ENCODE measurements around the gene GLCCI1.
"Not testable (repeated sequence)": the region's sequence is repeated elsewhere in the genome, so short reads cannot be mapped to it uniquely, and the experiment has no call there.

The GLCCI1 gene

DNA sequence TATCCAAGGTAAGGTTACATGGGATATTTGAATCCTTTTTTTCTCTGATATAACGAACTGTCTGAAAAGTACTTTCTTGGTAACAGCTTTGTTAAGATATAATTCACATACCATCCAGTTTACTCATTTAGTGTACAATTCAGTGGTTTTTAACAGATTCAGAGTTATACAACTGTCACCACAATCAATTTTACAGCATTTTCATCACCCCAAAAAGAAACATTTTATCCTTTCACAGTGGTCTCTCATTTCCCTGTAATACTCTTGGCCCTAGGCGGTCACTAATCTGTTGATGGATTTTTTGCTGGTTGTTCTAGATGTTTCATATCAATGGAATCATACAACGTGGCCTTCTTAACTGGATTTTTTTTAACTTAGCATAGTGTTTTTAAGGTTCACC lies 91.6 kb downstream of the GLCCI1 start:
- CTCF ChIA-PET = no interaction called here
- no peak for DNase-seq (ENCODE audit: extremely low spot score)
- POLR2A ChIA-PET = no interaction called here
- no peak for TF ChIP-seq NFRKB (IDR thresholded peaks at IDR 0.05)

DNA sequence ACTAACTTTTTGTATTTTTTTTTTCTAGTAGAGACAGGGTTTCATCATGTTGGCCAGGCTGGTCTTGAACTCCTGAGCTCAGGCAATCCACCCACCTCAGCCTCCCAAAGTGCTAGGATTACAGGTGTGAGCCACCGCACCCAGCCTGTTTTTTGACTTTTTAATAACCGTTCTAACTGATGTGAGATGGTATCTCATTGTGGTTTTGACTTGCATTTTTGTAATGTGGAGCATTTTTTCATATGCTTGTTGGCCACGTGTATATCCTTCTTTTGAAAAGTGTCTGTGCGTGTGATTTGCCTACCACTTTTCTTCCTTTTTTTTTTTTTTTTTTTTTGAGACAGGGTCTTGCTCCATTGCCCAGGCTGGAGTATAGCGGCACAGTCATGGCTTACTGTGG lies 94.7 kb downstream of the GLCCI1 start:
- POLR2A ChIA-PET; DNase-seq (ENCODE audit: extremely low spot score); CTCF ChIA-PET: not testable (repeated sequence)

DNA sequence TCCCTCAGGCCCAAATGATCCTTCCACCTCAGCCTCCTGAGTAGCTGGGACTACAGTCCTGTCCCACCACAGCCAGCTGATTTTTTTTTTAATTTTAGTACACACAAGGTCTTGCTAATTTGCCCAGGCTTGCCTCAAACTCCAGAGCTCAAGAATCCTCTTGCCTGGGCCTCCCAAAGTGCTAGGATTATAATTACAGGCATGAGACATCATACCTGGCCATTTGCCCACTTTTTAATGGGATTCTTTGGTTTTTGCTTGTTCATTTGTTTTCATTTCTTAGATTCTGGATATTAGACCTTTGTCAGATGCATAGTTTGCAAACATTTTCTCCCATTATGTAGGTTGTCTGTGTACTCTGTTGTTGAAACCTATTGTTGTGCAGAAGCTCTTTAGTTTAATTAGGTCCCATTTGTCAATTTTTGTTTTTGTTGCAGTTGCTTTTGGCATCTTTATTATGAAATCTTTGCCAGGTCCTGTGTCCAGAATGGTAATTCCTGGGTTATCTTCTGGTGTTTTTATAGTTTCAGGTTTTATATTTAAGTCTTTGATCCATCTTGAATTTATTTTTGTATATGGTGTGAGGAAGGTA lies 95.2 kb downstream of the GLCCI1 start:
- TF ChIP-seq SP1 (IDR thresholded peaks at IDR 0.05) = no peak
- no peak for TF ChIP-seq BHLHE40 (IDR thresholded peaks at IDR 0.05; ENCODE audit: borderline replicate concordance)
- no peak for TF ChIP-seq NFRKB (IDR thresholded peaks at IDR 0.05)
- no peak for TF ChIP-seq ARNT (IDR thresholded peaks at IDR 0.05)
- no peak for DNase-seq (ENCODE audit: extremely low spot score)
- POLR2A ChIA-PET = no interaction called here
- CTCF ChIA-PET = no interaction called here

GRCh38 chr7:8064828-8065227 lies 96.2 kb downstream of the GLCCI1 start:
- ChIA-PET POLR2A (no interaction called here), CTCF (no interaction called here)
- TF ChIP-seq TARDBP (IDR thresholded peaks at IDR 0.05) = no peak
- no peak for TF ChIP-seq ELF4 (IDR thresholded peaks at IDR 0.05)
- no peak for TF ChIP-seq BHLHE40 (IDR thresholded peaks at IDR 0.05; ENCODE audit: borderline replicate concordance)
- no peak for TF ChIP-seq SP1 (IDR thresholded peaks at IDR 0.05)
- TF ChIP-seq NFRKB (IDR thresholded peaks at IDR 0.05) = no peak
- DNase-seq (ENCODE audit: extremely low spot score) = no peak

DNA sequence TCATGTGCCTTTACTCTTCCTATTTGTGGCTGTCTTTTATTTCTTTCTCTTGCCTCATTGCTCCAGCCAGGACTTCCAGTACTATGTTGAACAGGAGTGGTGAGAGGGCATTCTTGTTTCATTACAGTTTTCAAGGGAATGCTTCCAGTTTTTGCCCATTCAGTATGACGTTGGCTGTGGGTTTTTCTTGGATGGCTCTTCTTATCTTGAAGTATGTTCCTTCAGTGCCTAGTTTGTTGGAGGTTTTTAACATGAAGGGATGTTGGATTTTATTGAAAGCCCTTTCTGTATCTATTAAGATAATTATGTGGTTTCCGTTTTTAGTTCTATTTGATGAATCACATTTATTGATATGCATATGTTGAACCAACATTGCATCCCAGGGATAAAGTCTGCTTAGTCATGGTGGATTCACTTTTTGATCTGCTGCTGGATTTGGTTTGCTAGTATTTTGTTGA lies 96.8 kb downstream of the GLCCI1 start:
- ChIA-PET POLR2A (no interaction called here), CTCF (no interaction called here)
- no peak for DNase-seq (ENCODE audit: extremely low spot score)
- no peak for TF ChIP-seq HDGF (IDR thresholded peaks at IDR 0.05; ENCODE audit: borderline replicate concordance)
- TF ChIP-seq, protein P1, sequence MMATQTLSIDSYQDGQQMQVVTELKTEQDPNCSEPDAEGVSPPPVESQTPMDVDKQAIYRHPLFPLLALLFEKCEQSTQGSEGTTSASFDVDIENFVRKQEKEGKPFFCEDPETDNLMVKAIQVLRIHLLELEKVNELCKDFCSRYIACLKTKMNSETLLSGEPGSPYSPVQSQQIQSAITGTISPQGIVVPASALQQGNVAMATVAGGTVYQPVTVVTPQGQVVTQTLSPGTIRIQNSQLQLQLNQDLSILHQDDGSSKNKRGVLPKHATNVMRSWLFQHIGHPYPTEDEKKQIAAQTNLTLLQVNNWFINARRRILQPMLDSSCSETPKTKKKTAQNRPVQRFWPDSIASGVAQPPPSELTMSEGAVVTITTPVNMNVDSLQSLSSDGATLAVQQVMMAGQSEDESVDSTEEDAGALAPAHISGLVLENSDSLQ (IDR thresholded peaks at IDR 0.05) = no peak

- no peak for DNase-seq (ENCODE audit: extremely low spot score)
- TF ChIP-seq FOXK2 (IDR thresholded peaks at IDR 0.05) (no peak), TARDBP (IDR thresholded peaks at IDR 0.05) (no peak), BHLHE40 (IDR thresholded peaks at IDR 0.05; ENCODE audit: borderline replicate concordance) (no peak), SUZ12 (IDR thresholded peaks at IDR 0.05) (no peak), FOXM1 (IDR thresholded peaks at IDR 0.05; ENCODE audit: borderline replicate concordance) (no peak), ELF4 (IDR thresholded peaks at IDR 0.05) (no peak), NFRKB (IDR thresholded peaks at IDR 0.05) (no peak), L3MBTL2 (conservative IDR thresholded peaks at IDR 0.05) (no peak), ZNF384 (IDR thresholded peaks at IDR 0.05) (no peak), ARNT (IDR thresholded peaks at IDR 0.05) (no peak), CTBP1 (IDR thresholded peaks at IDR 0.05; ENCODE audit: borderline replicate concordance) (no peak), HDGF (IDR thresholded peaks at IDR 0.05; ENCODE audit: borderline replicate concordance) (no peak), LEF1 (IDR thresholded peaks at IDR 0.05; ENCODE audit: borderline replicate concordance) (no peak), SP1 (IDR thresholded peaks at IDR 0.05) (no peak), FOXA1 (IDR thresholded peaks at IDR 0.05) (no peak)
- TF ChIP-seq, protein P1 (IDR thresholded peaks at IDR 0.05) = no peak
- CTCF ChIA-PET = no interaction called here
- POLR2A ChIA-PET = no interaction called here
These were observed 100.5 kb downstream of the GLCCI1 start for GRCh38 chr7:8068892-8069686.

- ChIA-PET CTCF (interaction anchor here (0.6 kb wide), 1 partner anchor 118 kb away, joined by 3 read pairs; no protein-coding TSS in a partner anchor), POLR2A (no interaction called here)
- no peak for TF ChIP-seq BHLHE40 (IDR thresholded peaks at IDR 0.05; ENCODE audit: borderline replicate concordance)
- TF ChIP-seq SUZ12 (IDR thresholded peaks at IDR 0.05) = no peak
- TF ChIP-seq FOXK2 (IDR thresholded peaks at IDR 0.05) = no peak
- no peak for TF ChIP-seq HDGF (IDR thresholded peaks at IDR 0.05; ENCODE audit: borderline replicate concordance)
- TF ChIP-seq FOXA1 (IDR thresholded peaks at IDR 0.05) = no peak
- no peak for TF ChIP-seq SP1 (IDR thresholded peaks at IDR 0.05)
- TF ChIP-seq, protein P1 (IDR thresholded peaks at IDR 0.05) = no peak
- no peak for TF ChIP-seq ELF4 (IDR thresholded peaks at IDR 0.05)
- TF ChIP-seq L3MBTL2 (conservative IDR thresholded peaks at IDR 0.05) = no peak
- no peak for DNase-seq (ENCODE audit: extremely low spot score)
These were observed 102.0 kb downstream of the GLCCI1 start for GRCh38 chr7:8070451-8071180.

Data from HEK293T (cell line).